SKM-1 (cell line): ENCODE measurements around the gene C1orf167.
A peak's percentile ranks its signal among the peaks of the same experiment; 100 is the strongest.

ENCODE experiments used
- DNase-seq: peaks from one replicate; lab custom pipeline; 2025; ENCODE audit not compliant: unreplicated experiment; lab: John Stamatoyannopoulos, UW

The C1orf167 gene

GRCh38 chr1:11761988-11762406 lies at the start of gene C1orf167:
Gene C1orf167, plus strand, starts transcription at chr1:11762193. Its CDS starts 2,208 bp downstream, at chr1:11764401.
- no peak for DNase-seq

GRCh38 chr1:11712285-11712684 lies 49.7 kb upstream of the C1orf167 start:
- DNase-seq, result no peak

- no peak for DNase-seq
These were observed 48.9 kb upstream of the C1orf167 start for GRCh38 chr1:11713095-11713494.

- DNase-seq, result no peak
These were observed 47.0 kb upstream of the C1orf167 start for GRCh38 chr1:11714831-11715575.

- DNase-seq, result peak; percentile 87
These were observed 42.5 kb upstream of the C1orf167 start for GRCh38 chr1:11719313-11720032.

- no peak for DNase-seq
These were observed 42.0 kb upstream of the C1orf167 start for GRCh38 chr1:11720033-11720376.

GRCh38 chr1:11720525-11720924 lies 41.5 kb upstream of the C1orf167 start:
- DNase-seq, result no peak

GRCh38 chr1:11721311-11721710 lies 40.7 kb upstream of the C1orf167 start:
- no peak for DNase-seq

- no peak for DNase-seq
These were observed 39.5 kb upstream of the C1orf167 start for GRCh38 chr1:11722538-11722937.

GRCh38 chr1:11725616-11726015 lies 36.4 kb upstream of the C1orf167 start:
- DNase-seq, result no peak

GRCh38 chr1:11727119-11727518 lies 34.9 kb upstream of the C1orf167 start:
- DNase-seq, result no peak

- no peak for DNase-seq
These were observed 33.7 kb upstream of the C1orf167 start for GRCh38 chr1:11728126-11728806.

GRCh38 chr1:11729155-11729497 lies 32.9 kb upstream of the C1orf167 start:
- DNase-seq, result no peak

- no peak for DNase-seq
These were observed 32.2 kb upstream of the C1orf167 start for GRCh38 chr1:11729498-11730428.

GRCh38 chr1:11730429-11730891 lies 31.5 kb upstream of the C1orf167 start:
- peak; percentile 98 for DNase-seq

- no peak for DNase-seq
These were observed 30.2 kb upstream of the C1orf167 start for GRCh38 chr1:11731691-11732283.

GRCh38 chr1:11733306-11733705 lies 28.7 kb upstream of the C1orf167 start:
- no peak for DNase-seq

GRCh38 chr1:11735531-11735853 lies 26.5 kb upstream of the C1orf167 start:
- DNase-seq, result no peak

GRCh38 chr1:11735854-11736745 lies 25.9 kb upstream of the C1orf167 start, which contains the start of gene AGTRAP:
Gene AGTRAP, plus strand, starts transcription at chr1:11736136. Its CDS starts 73 bp downstream, at chr1:11736209.
- DNase-seq, result peak; percentile 76
